PFSK-1 (cell line): ENCODE measurements around the gene VWA1.

Source experiments
- FOXP2 ChIP-seq: optimal IDR thresholded peaks from 2 replicates; pipeline ENCODE3; 2011; ENCODE audit warnings: borderline replicate concordance, control low read depth, inconsistent platforms; ENCODE audit not compliant: insufficient read depth; ENCODE audit errors: extremely low read length, extremely low read depth
- POLR2AphosphoS5 ChIP-seq: IDR thresholded peaks from 2 replicates; pipeline ENCODE4 v1.6.1; 2012; ENCODE audit warnings: low read depth, mild to moderate bottlenecking, control low read depth, low read length, moderate library complexity
- REST ChIP-seq, 2 experiments: IDR thresholded peaks; 2 replicates each; pipeline versions ENCODE4 v1.6.1 to v1.8.0; 2011 to 2012; ENCODE audit warnings: low read depth in 2 of 2, low read length in 2 of 2, control low read depth in 1 of 2, inconsistent platforms in 1 of 2, mild to moderate bottlenecking in 1 of 2, moderate library complexity in 1 of 2; ENCODE audit not compliant: insufficient read depth in 1 of 2
- SIN3A ChIP-seq: IDR thresholded peaks from 2 replicates; pipeline ENCODE4 v1.6.1; 2012; ENCODE audit warnings: mild to moderate bottlenecking, low read length, moderate library complexity, borderline replicate concordance; ENCODE audit not compliant: insufficient read depth
- TAF1 ChIP-seq: IDR thresholded peaks from 2 replicates; pipeline ENCODE4 v1.6.1; 2012; ENCODE audit warnings: low read length, control low read depth, borderline replicate concordance; ENCODE audit not compliant: insufficient read depth

The VWA1 gene

DNA sequence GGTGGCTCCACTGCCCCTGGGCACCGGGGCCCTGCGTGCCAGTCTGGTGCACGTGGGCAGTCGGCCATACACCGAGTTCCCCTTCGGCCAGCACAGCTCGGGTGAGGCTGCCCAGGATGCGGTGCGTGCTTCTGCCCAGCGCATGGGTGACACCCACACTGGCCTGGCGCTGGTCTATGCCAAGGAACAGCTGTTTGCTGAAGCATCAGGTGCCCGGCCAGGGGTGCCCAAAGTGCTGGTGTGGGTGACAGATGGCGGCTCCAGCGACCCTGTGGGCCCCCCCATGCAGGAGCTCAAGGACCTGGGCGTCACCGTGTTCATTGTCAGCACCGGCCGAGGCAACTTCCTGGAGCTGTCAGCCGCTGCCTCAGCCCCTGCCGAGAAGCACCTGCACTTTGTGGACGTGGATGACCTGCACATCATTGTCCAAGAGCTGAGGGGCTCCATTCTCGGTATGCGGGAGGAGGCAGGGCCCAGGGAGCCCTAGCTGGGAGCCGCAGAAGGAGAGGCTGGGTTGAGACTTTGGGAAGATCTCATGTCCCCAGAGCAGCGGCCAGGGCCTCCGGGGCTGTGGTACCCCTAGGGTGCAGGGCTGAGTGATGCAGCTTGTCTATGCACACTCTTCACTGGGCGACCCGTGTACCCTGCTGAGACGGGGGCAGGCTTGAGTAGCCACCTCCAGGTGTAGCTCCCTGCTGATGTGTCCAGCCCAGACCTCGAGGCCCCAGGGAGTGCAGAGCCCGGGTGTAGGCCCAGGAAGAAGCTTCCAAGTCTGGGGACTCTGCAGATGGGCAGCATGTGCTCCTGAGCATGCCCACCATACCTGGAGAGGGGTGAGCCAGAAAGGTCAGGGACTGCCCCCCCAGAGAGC lies 1.8 kb downstream of the VWA1 start:
- TF ChIP-seq POLR2AphosphoS5 (no peak), SIN3A (no peak), FOXP2 (no peak), TAF1 (no peak), REST (IDR thresholded peaks at IDR 0.05; ENCODE audit: insufficient read depth in 1 of 2, low read depth in 2 of 2, low read length in 2 of 2) (no peak)

DNA sequence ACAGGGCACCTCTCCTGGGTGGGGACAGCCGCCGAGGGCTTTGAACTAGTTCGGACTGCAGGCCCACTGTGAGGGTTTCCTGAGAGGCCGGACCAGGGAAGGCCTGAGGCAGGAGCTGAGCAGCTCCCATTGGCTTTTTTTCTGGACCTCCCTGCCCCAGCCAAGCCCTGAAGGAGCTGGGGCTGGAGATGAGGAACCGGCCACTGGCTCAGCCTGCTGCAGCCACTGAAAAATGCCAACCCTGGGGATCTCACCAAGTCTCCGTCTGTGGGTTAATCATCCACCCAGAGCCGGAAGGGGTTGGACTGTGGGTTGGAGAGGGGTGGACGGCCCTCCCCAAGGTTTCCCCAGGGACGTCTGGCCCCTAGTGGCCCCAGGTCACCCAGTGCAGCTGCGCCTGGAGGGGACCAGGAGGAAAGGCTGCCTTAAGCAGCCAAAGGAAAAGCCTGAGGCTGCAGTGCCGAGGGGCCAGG lies 2.5 kb downstream of the VWA1 start:
- TF ChIP-seq TAF1 (no peak), REST (IDR thresholded peaks at IDR 0.05; ENCODE audit: insufficient read depth in 1 of 2, low read depth in 2 of 2, low read length in 2 of 2) (no peak), SIN3A (no peak), FOXP2 (no peak), POLR2AphosphoS5 (no peak)

GRCh38 chr1:1438531-1439381 lies 3.3 kb downstream of the VWA1 start:
- no peak for TF ChIP-seq REST (IDR thresholded peaks at IDR 0.05; ENCODE audit: insufficient read depth in 1 of 2, low read depth in 2 of 2, low read length in 2 of 2)
- TF ChIP-seq SIN3A: no peak
- TF ChIP-seq TAF1: no peak
- no peak for TF ChIP-seq POLR2AphosphoS5
- TF ChIP-seq FOXP2: no peak

DNA sequence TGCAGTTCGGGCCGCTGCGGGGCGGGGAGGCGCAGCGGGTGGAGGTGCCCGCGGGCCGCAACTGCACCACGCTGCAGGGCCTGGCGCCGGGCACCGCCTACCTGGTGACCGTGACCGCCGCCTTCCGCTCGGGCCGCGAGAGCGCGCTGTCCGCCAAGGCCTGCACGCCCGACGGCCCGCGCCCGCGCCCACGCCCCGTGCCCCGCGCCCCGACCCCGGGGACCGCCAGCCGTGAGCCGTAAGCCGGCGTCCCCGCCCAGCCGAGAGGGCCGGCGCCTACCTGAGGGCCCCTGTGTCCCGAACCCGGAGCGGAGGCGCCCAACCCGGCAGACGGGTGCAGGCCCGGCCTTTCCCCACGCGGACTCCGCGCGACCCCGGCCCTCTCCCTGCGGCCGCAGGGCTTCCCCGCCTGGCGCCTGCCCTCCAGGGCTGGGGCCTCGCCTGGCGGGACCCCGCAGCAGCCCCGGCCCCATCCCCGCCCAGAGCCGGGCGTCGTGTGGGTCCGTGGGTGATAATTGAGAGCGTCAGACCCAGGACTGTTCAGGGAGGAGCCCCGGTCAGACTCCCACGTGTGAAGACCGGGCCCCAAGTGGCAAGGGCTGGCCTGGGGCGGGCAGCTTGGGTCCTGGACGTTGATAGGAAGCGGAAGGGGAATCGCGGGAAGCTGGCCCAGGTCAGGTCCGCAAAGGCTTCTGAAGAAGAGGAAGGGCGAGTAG lies 4.2 kb downstream of the VWA1 start:
- TF ChIP-seq SIN3A (no peak), TAF1 (no peak), REST (IDR thresholded peaks at IDR 0.05; ENCODE audit: insufficient read depth in 1 of 2, low read depth in 2 of 2, low read length in 2 of 2) (no peak), POLR2AphosphoS5 (no peak), FOXP2 (no peak)
